NCI-H1092 treated with DMSO at 0.1 percent for 48 hours (cell line): ENCODE measurements around the gene RRP1.

Experiments used
- DNase-seq: peaks from one replicate; lab custom pipeline; 2025; lab: John Stamatoyannopoulos, UW

The RRP1 gene

GRCh38 chr21:43801006-43801783, 11.8 kb downstream of the RRP1 start:
- DNase-seq: no peak

- no peak for DNase-seq
These were observed 13.4 kb downstream of the RRP1 start for GRCh38 chr21:43802713-43803313.

- no peak for DNase-seq
These were observed 14.4 kb downstream of the RRP1 start for GRCh38 chr21:43803558-43804300.

GRCh38 chr21:43805275-43805800, 16.0 kb downstream of the RRP1 start:
- no peak for DNase-seq

- DNase-seq: no peak
These were observed 16.8 kb downstream of the RRP1 start for GRCh38 chr21:43806017-43806710.

- no peak for DNase-seq
These were observed 19.0 kb downstream of the RRP1 start for GRCh38 chr21:43808367-43808766.

- DNase-seq: no peak
These were observed 19.5 kb downstream of the RRP1 start for GRCh38 chr21:43808832-43809251.

- DNase-seq: no peak
These were observed 20.0 kb downstream of the RRP1 start for GRCh38 chr21:43809346-43809799.

- DNase-seq: no peak
These were observed 20.6 kb downstream of the RRP1 start for GRCh38 chr21:43809853-43810504.

GRCh38 chr21:43810505-43811261, 21.3 kb downstream of the RRP1 start:
- DNase-seq: peak; percentile 50

- no peak for DNase-seq
These were observed 22.1 kb downstream of the RRP1 start for GRCh38 chr21:43811262-43812105.

- no peak for DNase-seq
These were observed 22.9 kb downstream of the RRP1 start for GRCh38 chr21:43812139-43812821.

GRCh38 chr21:43812957-43813655, 23.7 kb downstream of the RRP1 start:
- DNase-seq: no peak

- no peak for DNase-seq
These were observed 24.2 kb downstream of the RRP1 start for GRCh38 chr21:43813656-43813980.

GRCh38 chr21:43814215-43815106, 25.1 kb downstream of the RRP1 start:
- DNase-seq: no peak

GRCh38 chr21:43815107-43815613, 25.8 kb downstream of the RRP1 start:
- no peak for DNase-seq

- DNase-seq: no peak
These were observed 26.6 kb downstream of the RRP1 start for GRCh38 chr21:43815991-43816390.
